Measurements from ENCODE around the gene ZFP36.

DNA sequence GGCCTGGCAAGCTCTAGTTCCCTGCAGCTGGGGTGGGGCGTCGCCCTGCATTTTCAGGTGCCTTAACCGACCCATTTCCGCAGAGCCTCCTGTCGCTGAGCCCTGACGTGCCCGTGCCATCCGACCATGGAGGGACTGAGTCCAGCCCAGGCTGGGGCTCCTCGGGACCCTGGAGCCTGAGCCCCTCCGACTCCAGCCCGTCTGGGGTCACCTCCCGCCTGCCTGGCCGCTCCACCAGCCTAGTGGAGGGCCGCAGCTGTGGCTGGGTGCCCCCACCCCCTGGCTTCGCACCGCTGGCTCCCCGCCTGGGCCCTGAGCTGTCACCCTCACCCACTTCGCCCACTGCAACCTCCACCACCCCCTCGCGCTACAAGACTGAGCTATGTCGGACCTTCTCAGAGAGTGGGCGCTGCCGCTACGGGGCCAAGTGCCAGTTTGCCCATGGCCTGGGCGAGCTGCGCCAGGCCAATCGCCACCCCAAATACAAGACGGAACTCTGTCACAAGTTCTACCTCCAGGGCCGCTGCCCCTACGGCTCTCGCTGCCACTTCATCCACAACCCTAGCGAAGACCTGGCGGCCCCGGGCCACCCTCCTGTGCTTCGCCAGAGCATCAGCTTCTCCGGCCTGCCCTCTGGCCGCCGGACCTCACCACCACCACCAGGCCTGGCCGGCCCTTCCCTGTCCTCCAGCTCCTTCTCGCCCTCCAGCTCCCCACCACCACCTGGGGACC, 1.2 kb downstream of the ZFP36 start:
- TF ChIP-seq, protein P1, sequence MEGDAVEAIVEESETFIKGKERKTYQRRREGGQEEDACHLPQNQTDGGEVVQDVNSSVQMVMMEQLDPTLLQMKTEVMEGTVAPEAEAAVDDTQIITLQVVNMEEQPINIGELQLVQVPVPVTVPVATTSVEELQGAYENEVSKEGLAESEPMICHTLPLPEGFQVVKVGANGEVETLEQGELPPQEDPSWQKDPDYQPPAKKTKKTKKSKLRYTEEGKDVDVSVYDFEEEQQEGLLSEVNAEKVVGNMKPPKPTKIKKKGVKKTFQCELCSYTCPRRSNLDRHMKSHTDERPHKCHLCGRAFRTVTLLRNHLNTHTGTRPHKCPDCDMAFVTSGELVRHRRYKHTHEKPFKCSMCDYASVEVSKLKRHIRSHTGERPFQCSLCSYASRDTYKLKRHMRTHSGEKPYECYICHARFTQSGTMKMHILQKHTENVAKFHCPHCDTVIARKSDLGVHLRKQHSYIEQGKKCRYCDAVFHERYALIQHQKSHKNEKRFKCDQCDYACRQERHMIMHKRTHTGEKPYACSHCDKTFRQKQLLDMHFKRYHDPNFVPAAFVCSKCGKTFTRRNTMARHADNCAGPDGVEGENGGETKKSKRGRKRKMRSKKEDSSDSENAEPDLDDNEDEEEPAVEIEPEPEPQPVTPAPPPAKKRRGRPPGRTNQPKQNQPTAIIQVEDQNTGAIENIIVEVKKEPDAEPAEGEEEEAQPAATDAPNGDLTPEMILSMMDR (conservative IDR thresholded peaks at IDR 0.05), result no peak
- no peak for TF ChIP-seq EZH2 (IDR thresholded peaks at IDR 0.05; ENCODE audit: low read depth)
